Smooth muscle cell (in vitro differentiated cells): ENCODE measurements around the gene C16orf78. TPM values are rescaled to one million over a fixed set of nuclear protein-coding genes. Genes with fewer than 3 reads are reported as not detected.

ENCODE experiments used
- DNase-seq: peaks from one replicate; lab custom pipeline; 2025; ENCODE audit not compliant: unreplicated experiment; lab: John Stamatoyannopoulos, UW
- H2AFZ ChIP-seq: fragments of 200-600 bp; sonication (generic); 2 replicates; pipeline ENCODE4 v1.6.0; 2016; ENCODE audit warnings: antibody characterized with exemption, low read depth, mild to moderate bottlenecking
- H3F3A ChIP-seq: fragments of 200-600 bp; sonication (generic); 2 replicates; pipeline ENCODE4 v1.6.0; 2017; ENCODE audit warnings: antibody characterized with exemption, low read depth
- H3K27ac ChIP-seq: fragments of 200-600 bp; sonication (generic); 2 replicates; pipeline ENCODE4 v1.5.1; 2016; ENCODE audit warnings: low read depth, mild to moderate bottlenecking
- H3K27me3 ChIP-seq: fragments of 200-600 bp; sonication (generic); 2 replicates; pipeline ENCODE4 v1.6.1; 2016; ENCODE audit warnings: low read depth, mild to moderate bottlenecking
- H3K36me3 ChIP-seq: fragments of 200-600 bp; sonication (generic); 2 replicates; pipeline ENCODE4 v1.5.1; 2016; ENCODE audit warnings: low read depth
- H3K4me1 ChIP-seq: fragments of 200-600 bp; sonication (generic); 2 replicates; pipeline ENCODE4 v1.5.1; 2016; ENCODE audit warnings: low read depth
- H3K4me2 ChIP-seq: fragments of 200-600 bp; sonication (generic); 2 replicates; pipeline ENCODE4 v1.6.0; 2016; ENCODE audit warnings: mild to moderate bottlenecking
- H3K4me3 ChIP-seq: fragments of 200-600 bp; sonication (generic); 2 replicates; pipeline ENCODE4 v1.5.1; 2016; ENCODE audit warnings: mild to moderate bottlenecking
- H3K79me2 ChIP-seq: fragments of 200-600 bp; sonication (generic); 2 replicates; pipeline ENCODE4 v1.6.0; 2016; ENCODE audit warnings: low read depth, mild to moderate bottlenecking
- H3K9ac ChIP-seq: fragments of 200-600 bp; sonication (generic); 2 replicates; pipeline ENCODE4 v1.6.0; 2016; ENCODE audit warnings: low read depth
- H3K9me3 ChIP-seq: fragments of 200-600 bp; sonication (generic); replicated peaks from 2 replicates; pipeline ENCODE4 v1.5.1; 2016; ENCODE audit warnings: low read depth
- H4K20me1 ChIP-seq: fragments of 200-600 bp; sonication (generic); 2 replicates; pipeline ENCODE4 v1.6.0; 2016; ENCODE audit warnings: low read depth
- CTCF ChIP-seq: fragments of 200-600 bp; sonication (generic); IDR thresholded peaks from 2 replicates; pipeline ENCODE4 v1.5.1; 2017; ENCODE audit warnings: borderline replicate concordance, mild to moderate bottlenecking, antibody characterized with exemption; ENCODE audit not compliant: insufficient read depth, poor library complexity, severe bottlenecking
- WGBS: methylation state at CpG from one replicate; pipeline ENCODE4 v1.1.7; 2016; ENCODE audit warnings: low lambda C conversion rate; 5-methylcytosine and 5-hydroxymethylcytosine counted together
- polyA plus RNA-seq: library from polyadenylated mRNA; unstranded; fragments of >200 nt; fragmentation: Nextera tagmentation; extraction: Ambion mirVana; gene quantifications from 2 replicates; pipeline ENCODE4 v1.2.1, GENCODE V29; 2016
- total RNA-seq: library from RNA; depleted of rRNA; stranded (reverse); fragments of >200 nt; gene quantifications from 2 replicates; pipeline ENCODE4 v1.2.3, GENCODE V29; 2014

C16orf78 gene
- total and polyA plus RNA-seq, 2 experiments from 2014 or later, result not detected

GRCh38 chr16:49354991-49355390, 18.6 kb upstream of the C16orf78 start:
- Histone ChIP-seq H3K4me3 (no peak overlapping the region), H3K9ac (no peak overlapping the region), H3K27ac (no peak overlapping the region), H3K27me3 (no peaks in the 10 kb centered on the region), H3K4me1 (no peaks in the 10 kb centered on the region), H3K4me2 (no peak overlapping the region), H3K36me3 (no peaks in the 10 kb centered on the region), H4K20me1 (no peaks in the 10 kb centered on the region), H3F3A (no peaks in the 10 kb centered on the region), H3K9me3 (no peaks in the 10 kb centered on the region), H2AFZ (no peak overlapping the region), H3K79me2 (no peaks in the 10 kb centered on the region)
- no peak for DNase-seq
- WGBS, result 78% methylated on average over 6 of the region's 6 CpGs
- TF ChIP-seq CTCF, result no peak

GRCh38 chr16:49355933-49356665, 17.5 kb upstream of the C16orf78 start:
- Histone ChIP-seq H3K4me2 (no peak overlapping the region), H3K4me3 (no peak overlapping the region), H3F3A (no peaks in the 10 kb centered on the region), H3K79me2 (no peaks in the 10 kb centered on the region), H3K4me1 (no peaks in the 10 kb centered on the region), H3K9me3 (no peaks in the 10 kb centered on the region), H3K9ac (no peak overlapping the region), H3K27me3 (no peaks in the 10 kb centered on the region), H3K36me3 (no peaks in the 10 kb centered on the region), H4K20me1 (no peaks in the 10 kb centered on the region), H3K27ac (no peak overlapping the region), H2AFZ (no peak overlapping the region)
- DNase-seq, result no peak
- 82% methylated on average over 6 of the region's 6 CpGs for WGBS
- TF ChIP-seq CTCF, result no peak

- no peaks in the 10 kb centered on the region for H4K20me1 ChIP-seq
Observed at GRCh38 chr16:49356728-49357488, 16.7 kb upstream of the C16orf78 start.

More at GRCh38 chr16:49356728-49357488, 16.7 kb upstream of the C16orf78 start:
- Histone ChIP-seq H3K36me3 (no peaks in the 10 kb centered on the region), H3K9ac (no peak overlapping the region), H2AFZ (no peak overlapping the region), H3K4me2 (no peak overlapping the region), H3K27ac (no peak overlapping the region), H3K79me2 (no peaks in the 10 kb centered on the region), H3F3A (no peaks in the 10 kb centered on the region), H3K27me3 (no peaks in the 10 kb centered on the region), H3K4me1 (no peaks in the 10 kb centered on the region), H3K4me3 (no peak overlapping the region), H3K9me3 (no peaks in the 10 kb centered on the region)
- no peak for DNase-seq
- TF ChIP-seq CTCF, result no peak
- WGBS, result 90% methylated on average over 20 of the region's 20 CpGs
